Neural cell (in vitro differentiated cells): ENCODE data around the gene BTBD1. TPM values are rescaled to one million over a fixed set of nuclear protein-coding genes. Genes with fewer than 3 reads are reported as not detected.

ENCODE experiments used
- H2AFZ ChIP-seq: fragments of 200-600, 300-800 bp; sonication (generic), shearing (Covaris generic); 2 replicates; pipeline ENCODE4 v1.6.0; 2014; ENCODE audit warnings: low read depth, mild to moderate bottlenecking, antibody characterized with exemption, low read length, moderate library complexity
- H3F3A ChIP-seq: fragments of 200-600 bp; shearing (Covaris generic); 2 replicates; pipeline ENCODE4 v1.6.1; 2016; ENCODE audit warnings: mild to moderate bottlenecking, moderate library complexity, mixed read lengths, antibody characterized with exemption, low read length; ENCODE audit not compliant: insufficient read depth, poor library complexity, severe bottlenecking
- H3K27ac ChIP-seq: fragments of 200-600, 300-800 bp; sonication (generic), shearing (Covaris generic); 2 replicates; pipeline ENCODE4 v1.5.1; 2014; ENCODE audit warnings: mild to moderate bottlenecking, low read length, moderate library complexity
- H3K27me3 ChIP-seq: fragments of 300-800, 200-600 bp; sonication (generic), shearing (Covaris generic); 2 replicates; pipeline ENCODE4 v1.6.0; 2014; ENCODE audit warnings: mild to moderate bottlenecking, low read depth, low read length, moderate library complexity; ENCODE audit not compliant: insufficient read depth
- H3K36me3 ChIP-seq: fragments of 300-800, 200-600 bp; sonication (generic), shearing (Covaris generic); 2 replicates; pipeline ENCODE4 v1.5.1; 2014; ENCODE audit warnings: mild to moderate bottlenecking, antibody characterized with exemption, low read length, moderate library complexity; ENCODE audit not compliant: insufficient read depth
- H3K4me2 ChIP-seq: fragments of 300-800, 200-600 bp; sonication (generic), shearing (Covaris generic); 2 replicates; pipeline ENCODE4 v1.6.0; 2014; ENCODE audit warnings: mild to moderate bottlenecking, low read length
- H3K4me3 ChIP-seq: fragments of 300-800, 200-600 bp; sonication (generic), shearing (Covaris generic); 2 replicates; pipeline ENCODE4 v1.5.1; 2014; ENCODE audit warnings: mild to moderate bottlenecking, low read length, moderate library complexity
- H3K79me2 ChIP-seq: fragments of 200-600 bp; shearing (Covaris generic); replicated peaks from 2 replicates; pipeline ENCODE4 v1.6.0; 2014; ENCODE audit warnings: mild to moderate bottlenecking, low read length, moderate library complexity; ENCODE audit not compliant: insufficient read depth
- H3K9ac ChIP-seq: fragments of 300-800, 200-600 bp; sonication (generic), shearing (Covaris generic); 2 replicates; pipeline ENCODE4 v1.6.1; 2016; ENCODE audit warnings: mild to moderate bottlenecking, low read length, mixed read lengths
- H3K9me2 ChIP-seq: fragments of 200-600 bp; shearing (Covaris generic); 2 replicates; pipeline ENCODE4 v1.6.1; 2016; ENCODE audit warnings: mild to moderate bottlenecking, low read length, mixed read lengths; ENCODE audit not compliant: insufficient read depth
- H3K9me3 ChIP-seq: fragments of 200-600, 300-800 bp; sonication (generic), shearing (Covaris generic); 2 replicates; pipeline ENCODE4 v1.6.1; 2016; ENCODE audit warnings: mild to moderate bottlenecking, mixed run types, low read length, moderate library complexity, mixed read lengths
- H4K20me1 ChIP-seq: fragments of 200-600 bp; shearing (Covaris generic); 2 replicates; pipeline ENCODE4 v1.6.1; 2016; ENCODE audit warnings: mild to moderate bottlenecking, mixed run types; ENCODE audit not compliant: insufficient read depth
- EP300 ChIP-seq: fragments of 450-650 bp; conservative IDR thresholded peaks from 2 replicates; pipeline ENCODE4 v1.6.1; 2014; ENCODE audit warnings: antibody characterized with exemption, mild to moderate bottlenecking, moderate library complexity; ENCODE audit not compliant: poor library complexity, severe bottlenecking
- EZH2 ChIP-seq: fragments of 200-600, 300-800 bp; shearing (Covaris generic), sonication (generic); IDR thresholded peaks from 2 replicates; pipeline ENCODE4 v1.6.1; 2014; ENCODE audit warnings: antibody characterized with exemption, low read length, borderline replicate concordance, mild to moderate bottlenecking; ENCODE audit not compliant: insufficient read depth, poor library complexity, severe bottlenecking
- MXI1 ChIP-seq: fragments of 450-650 bp; conservative IDR thresholded peaks from 2 replicates; pipeline ENCODE4 v1.6.1; 2014; ENCODE audit warnings: antibody characterized with exemption, mild to moderate bottlenecking; ENCODE audit not compliant: poor library complexity, severe bottlenecking
- POLR2AphosphoS5 ChIP-seq: IDR thresholded peaks from 2 replicates; pipeline ENCODE4 v1.6.1; 2012
- RAD21 ChIP-seq: fragments of 450-650 bp; conservative IDR thresholded peaks from 2 replicates; pipeline ENCODE4 v1.6.1; 2014; ENCODE audit warnings: antibody characterized with exemption, mild to moderate bottlenecking, moderate library complexity
- SMC3 ChIP-seq: fragments of 450-650 bp; conservative IDR thresholded peaks from 2 replicates; pipeline ENCODE4 v1.6.1; 2014; ENCODE audit warnings: antibody characterized with exemption, mild to moderate bottlenecking, moderate library complexity; ENCODE audit not compliant: poor library complexity
- TAF1 ChIP-seq: IDR thresholded peaks from 2 replicates; pipeline ENCODE4 v1.6.1; 2012; ENCODE audit warnings: low read depth
- polyA plus RNA-seq: library from polyadenylated mRNA; depleted of rRNA; stranded (reverse); fragments of >200 nt; gene quantifications from 2 replicates; pipeline ENCODE4 v1.2.3, GENCODE V29; 2014
- TF ChIP-seq, protein P1 (sequence below): fragments of 450-650 bp; IDR thresholded peaks from 2 replicates; pipeline ENCODE4 v1.5.1; 2014; ENCODE audit warnings: antibody characterized with exemption, mild to moderate bottlenecking, moderate library complexity; ENCODE audit not compliant: poor library complexity, severe bottlenecking
- TF ChIP-seq, protein P2 (sequence below): IDR thresholded peaks from 2 replicates; pipeline ENCODE4 v1.6.1; 2012; ENCODE audit warnings: borderline replicate concordance

The BTBD1 gene
- polyA plus RNA-seq, 1 donor from 2014 or later, result 153 TPM

DNA sequence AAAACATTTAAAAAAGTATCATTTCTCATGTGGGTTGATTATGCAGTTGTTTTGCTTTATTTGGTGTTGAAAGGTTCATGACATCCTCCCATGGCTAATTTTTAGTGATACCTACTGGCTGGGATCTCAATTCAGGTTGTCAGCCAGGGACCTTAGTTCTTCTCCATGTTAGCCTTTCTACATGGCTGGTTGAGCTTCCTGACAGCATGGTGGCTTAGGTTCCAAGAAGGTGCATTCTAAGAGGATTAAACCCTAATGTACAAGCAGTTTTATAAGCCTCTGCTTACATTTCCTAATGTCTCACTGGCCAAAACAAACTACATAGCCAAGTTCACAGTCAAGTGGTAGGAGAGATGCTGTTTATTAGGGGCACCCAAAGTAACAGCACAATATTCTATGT, 31.0 kb upstream of the BTBD1 start:
- Histone ChIP-seq H3F3A (no peaks in the 10 kb centered on the region), H3K9ac (no peak overlapping the region), H3K27me3 (no peaks in the 10 kb centered on the region), H2AFZ (no peak overlapping the region), H4K20me1 (no peaks in the 10 kb centered on the region), H3K9me3 (no peaks in the 10 kb centered on the region), H3K79me2 (no peaks in the 10 kb centered on the region), H3K4me3 (no peak overlapping the region), H3K36me3 (peaks cover 4% of the 10 kb centered on the region), H3K27ac (no peak overlapping the region), H3K4me2 (no peak overlapping the region), H3K9me2 (no peaks in the 10 kb centered on the region)
- no peak for TF ChIP-seq EZH2
- TF ChIP-seq, protein P1, sequence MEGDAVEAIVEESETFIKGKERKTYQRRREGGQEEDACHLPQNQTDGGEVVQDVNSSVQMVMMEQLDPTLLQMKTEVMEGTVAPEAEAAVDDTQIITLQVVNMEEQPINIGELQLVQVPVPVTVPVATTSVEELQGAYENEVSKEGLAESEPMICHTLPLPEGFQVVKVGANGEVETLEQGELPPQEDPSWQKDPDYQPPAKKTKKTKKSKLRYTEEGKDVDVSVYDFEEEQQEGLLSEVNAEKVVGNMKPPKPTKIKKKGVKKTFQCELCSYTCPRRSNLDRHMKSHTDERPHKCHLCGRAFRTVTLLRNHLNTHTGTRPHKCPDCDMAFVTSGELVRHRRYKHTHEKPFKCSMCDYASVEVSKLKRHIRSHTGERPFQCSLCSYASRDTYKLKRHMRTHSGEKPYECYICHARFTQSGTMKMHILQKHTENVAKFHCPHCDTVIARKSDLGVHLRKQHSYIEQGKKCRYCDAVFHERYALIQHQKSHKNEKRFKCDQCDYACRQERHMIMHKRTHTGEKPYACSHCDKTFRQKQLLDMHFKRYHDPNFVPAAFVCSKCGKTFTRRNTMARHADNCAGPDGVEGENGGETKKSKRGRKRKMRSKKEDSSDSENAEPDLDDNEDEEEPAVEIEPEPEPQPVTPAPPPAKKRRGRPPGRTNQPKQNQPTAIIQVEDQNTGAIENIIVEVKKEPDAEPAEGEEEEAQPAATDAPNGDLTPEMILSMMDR, result no peak
- TF ChIP-seq RAD21, result no peak
- no peak for TF ChIP-seq TAF1
- no peak for TF ChIP-seq POLR2AphosphoS5
- TF ChIP-seq, protein P2, sequence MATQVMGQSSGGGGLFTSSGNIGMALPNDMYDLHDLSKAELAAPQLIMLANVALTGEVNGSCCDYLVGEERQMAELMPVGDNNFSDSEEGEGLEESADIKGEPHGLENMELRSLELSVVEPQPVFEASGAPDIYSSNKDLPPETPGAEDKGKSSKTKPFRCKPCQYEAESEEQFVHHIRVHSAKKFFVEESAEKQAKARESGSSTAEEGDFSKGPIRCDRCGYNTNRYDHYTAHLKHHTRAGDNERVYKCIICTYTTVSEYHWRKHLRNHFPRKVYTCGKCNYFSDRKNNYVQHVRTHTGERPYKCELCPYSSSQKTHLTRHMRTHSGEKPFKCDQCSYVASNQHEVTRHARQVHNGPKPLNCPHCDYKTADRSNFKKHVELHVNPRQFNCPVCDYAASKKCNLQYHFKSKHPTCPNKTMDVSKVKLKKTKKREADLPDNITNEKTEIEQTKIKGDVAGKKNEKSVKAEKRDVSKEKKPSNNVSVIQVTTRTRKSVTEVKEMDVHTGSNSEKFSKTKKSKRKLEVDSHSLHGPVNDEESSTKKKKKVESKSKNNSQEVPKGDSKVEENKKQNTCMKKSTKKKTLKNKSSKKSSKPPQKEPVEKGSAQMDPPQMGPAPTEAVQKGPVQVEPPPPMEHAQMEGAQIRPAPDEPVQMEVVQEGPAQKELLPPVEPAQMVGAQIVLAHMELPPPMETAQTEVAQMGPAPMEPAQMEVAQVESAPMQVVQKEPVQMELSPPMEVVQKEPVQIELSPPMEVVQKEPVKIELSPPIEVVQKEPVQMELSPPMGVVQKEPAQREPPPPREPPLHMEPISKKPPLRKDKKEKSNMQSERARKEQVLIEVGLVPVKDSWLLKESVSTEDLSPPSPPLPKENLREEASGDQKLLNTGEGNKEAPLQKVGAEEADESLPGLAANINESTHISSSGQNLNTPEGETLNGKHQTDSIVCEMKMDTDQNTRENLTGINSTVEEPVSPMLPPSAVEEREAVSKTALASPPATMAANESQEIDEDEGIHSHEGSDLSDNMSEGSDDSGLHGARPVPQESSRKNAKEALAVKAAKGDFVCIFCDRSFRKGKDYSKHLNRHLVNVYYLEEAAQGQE, result no peak
- TF ChIP-seq SMC3, result no peak

DNA sequence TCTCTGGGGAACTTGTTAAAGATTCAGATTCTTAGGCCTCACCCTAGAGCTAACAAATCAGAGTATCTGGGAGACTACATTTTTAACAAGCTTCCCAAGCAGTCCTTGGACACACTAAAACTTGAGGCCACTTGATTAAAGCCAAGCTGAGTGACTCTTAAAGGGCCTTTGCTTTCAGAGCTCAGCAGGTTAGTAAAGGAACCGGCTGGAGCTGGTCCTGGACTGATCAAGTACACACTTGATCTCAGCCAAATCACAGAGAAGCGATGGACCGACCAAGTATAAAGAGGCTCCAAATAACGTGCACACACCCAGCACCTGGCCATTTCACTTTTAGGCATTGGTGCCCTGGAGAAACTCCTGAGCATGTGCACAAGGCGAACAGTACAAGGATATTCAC, 27.5 kb upstream of the BTBD1 start:
- Histone ChIP-seq H3K27me3 (no peaks in the 10 kb centered on the region), H3K9me2 (no peaks in the 10 kb centered on the region), H4K20me1 (no peaks in the 10 kb centered on the region), H3K4me2 (no peak overlapping the region), H3F3A (no peaks in the 10 kb centered on the region), H3K36me3 (peaks cover 4% of the 10 kb centered on the region), H3K79me2 (no peaks in the 10 kb centered on the region), H3K4me3 (no peak overlapping the region), H2AFZ (no peak overlapping the region), H3K9me3 (no peaks in the 10 kb centered on the region), H3K27ac (no peak overlapping the region), H3K9ac (no peak overlapping the region)
- TF ChIP-seq, protein P1, result no peak
- TF ChIP-seq MXI1, result no peak
- no peak for TF ChIP-seq EP300
- no peak for TF ChIP-seq EZH2
- TF ChIP-seq TAF1, result no peak
- no peak for TF ChIP-seq SMC3
- TF ChIP-seq POLR2AphosphoS5, result no peak
- TF ChIP-seq RAD21, result no peak
- TF ChIP-seq, protein P2, result no peak
